ENCODE results near the gene CWC27.

- TF ChIP-seq, protein P1, sequence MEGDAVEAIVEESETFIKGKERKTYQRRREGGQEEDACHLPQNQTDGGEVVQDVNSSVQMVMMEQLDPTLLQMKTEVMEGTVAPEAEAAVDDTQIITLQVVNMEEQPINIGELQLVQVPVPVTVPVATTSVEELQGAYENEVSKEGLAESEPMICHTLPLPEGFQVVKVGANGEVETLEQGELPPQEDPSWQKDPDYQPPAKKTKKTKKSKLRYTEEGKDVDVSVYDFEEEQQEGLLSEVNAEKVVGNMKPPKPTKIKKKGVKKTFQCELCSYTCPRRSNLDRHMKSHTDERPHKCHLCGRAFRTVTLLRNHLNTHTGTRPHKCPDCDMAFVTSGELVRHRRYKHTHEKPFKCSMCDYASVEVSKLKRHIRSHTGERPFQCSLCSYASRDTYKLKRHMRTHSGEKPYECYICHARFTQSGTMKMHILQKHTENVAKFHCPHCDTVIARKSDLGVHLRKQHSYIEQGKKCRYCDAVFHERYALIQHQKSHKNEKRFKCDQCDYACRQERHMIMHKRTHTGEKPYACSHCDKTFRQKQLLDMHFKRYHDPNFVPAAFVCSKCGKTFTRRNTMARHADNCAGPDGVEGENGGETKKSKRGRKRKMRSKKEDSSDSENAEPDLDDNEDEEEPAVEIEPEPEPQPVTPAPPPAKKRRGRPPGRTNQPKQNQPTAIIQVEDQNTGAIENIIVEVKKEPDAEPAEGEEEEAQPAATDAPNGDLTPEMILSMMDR (IDR thresholded peaks at IDR 0.05): peak in 2 of 4 experiments; percentile 4 to 31
- no peak for TF ChIP-seq POLR2A (IDR thresholded peaks at IDR 0.05)
- no peak for TF ChIP-seq EP300 (IDR thresholded peaks at IDR 0.05)
Measured at GRCh38 chr5:65037831-65038815, 269.4 kb downstream of the CWC27 start.

All from gastroesophageal sphincter (tissue), 3 donors.